Activated CD4-positive, CD25-positive, alpha-beta regulatory T cell (primary cell): ENCODE results near the gene SPSB3.

Experiments used
- DNase-seq, 4 experiments: peaks; one replicate each; lab custom pipeline; 2025; lab: John Stamatoyannopoulos, UW

The SPSB3 gene

GRCh38 chr16:1763521-1764511 is 18.6 kb downstream of the SPSB3 start:
- DNase-seq = no peak

- no peak for DNase-seq
Measured at GRCh38 chr16:1762879-1763520, 19.4 kb downstream of the SPSB3 start.

- DNase-seq = no peak
Measured at GRCh38 chr16:1762196-1762878, 20.0 kb downstream of the SPSB3 start.

- DNase-seq = no peak
Measured at GRCh38 chr16:1761751-1762150, 20.6 kb downstream of the SPSB3 start.

- DNase-seq = no peak
Measured at GRCh38 chr16:1760911-1761310, 21.5 kb downstream of the SPSB3 start.

GRCh38 chr16:1759511-1759910 is 22.9 kb downstream of the SPSB3 start:
- DNase-seq = no peak

GRCh38 chr16:1758923-1759322 is 23.4 kb downstream of the SPSB3 start:
- no peak for DNase-seq

- DNase-seq = no peak
Measured at GRCh38 chr16:1757714-1758461, 24.5 kb downstream of the SPSB3 start.

GRCh38 chr16:1754204-1754603 is 28.2 kb downstream of the SPSB3 start:
- DNase-seq = no peak

GRCh38 chr16:1752853-1753252 is 29.5 kb downstream of the SPSB3 start:
- DNase-seq = no peak

- no peak for DNase-seq
Measured at GRCh38 chr16:1751946-1752345, 30.4 kb downstream of the SPSB3 start.

GRCh38 chr16:1749152-1750117 is 32.9 kb downstream of the SPSB3 start:
- no peak for DNase-seq

- DNase-seq = no peak
Measured at GRCh38 chr16:1747934-1748333, 34.4 kb downstream of the SPSB3 start.

GRCh38 chr16:1746693-1747195 is 35.6 kb downstream of the SPSB3 start:
- DNase-seq = no peak

GRCh38 chr16:1745900-1746692 is 36.3 kb downstream of the SPSB3 start:
- no peak for DNase-seq

GRCh38 chr16:1745181-1745899 is 37.0 kb downstream of the SPSB3 start:
- DNase-seq = no peak

GRCh38 chr16:1744338-1744840 is 38.0 kb downstream of the SPSB3 start:
- no peak for DNase-seq

- DNase-seq = no peak
Measured at GRCh38 chr16:1743376-1744337, 38.7 kb downstream of the SPSB3 start.
